Caco-2 (cell line): ENCODE measurements around the gene SORT1. TPM values are rescaled to one million over a fixed set of nuclear protein-coding genes. Genes with fewer than 3 reads are reported as not detected.

ENCODE experiments used
- BruUV-seq: library from RNA; stranded (reverse); fragments of 400-500 nt; replicated peaks from 2 replicates; lab custom pipeline; 2021; lab: Mats Ljungman, UMichigan
- CTCF ChIA-PET: fragments of 300-600 bp; sonication (Branson Sonifier 250); formaldehyde crosslinking; loops from one replicate; lab custom pipeline; 2022; ENCODE audit warnings: antibody characterized with exemption; lab: Charles Lee
- POLR2A ChIA-PET: fragments of 300-600 bp; sonication (Branson Sonifier 250); formaldehyde crosslinking; loops from one replicate; lab custom pipeline; 2022; ENCODE audit warnings: antibody characterized with exemption; lab: Charles Lee
- DNase-seq, 2 experiments: peaks; one replicate each; pipeline versions ENCODE4 v3.0.0 to v3.0.0-alpha.2; 2020 to 2022
- H3K27me3 ChIP-seq: replicated peaks from 2 replicates; pipeline ENCODE4 v1.6.0; 2011; ENCODE audit warnings: low read length; ENCODE audit not compliant: control insufficient read depth, insufficient read depth
- H3K36me3 ChIP-seq: 2 replicates; pipeline ENCODE4 v1.5.1; 2011; ENCODE audit warnings: low read length; ENCODE audit not compliant: control insufficient read depth, insufficient read depth
- H3K4me1 ChIP-seq: fragments of 250-450 bp; sonication (Bioruptor Pico); 2 replicates; pipeline ENCODE4 v1.5.1; 2020; ENCODE audit warnings: mild to moderate bottlenecking
- H3K4me3 ChIP-seq: 2 replicates; pipeline ENCODE4 v1.5.1; 2011; ENCODE audit warnings: low read depth, mild to moderate bottlenecking, control low read depth, low read length
- H3K9me3 ChIP-seq: fragments of 250-450 bp; sonication (Bioruptor Pico); 2 replicates; pipeline ENCODE4 v1.5.1; 2020; ENCODE audit warnings: mild to moderate bottlenecking, moderate library complexity
- H3K27ac Mint-ChIP-seq: one replicate; pipeline ENCODE4 v1.8.0; 2022; ENCODE audit warnings: mixed read lengths; ENCODE audit not compliant: unreplicated experiment
- H3K27me3 Mint-ChIP-seq: one replicate; pipeline ENCODE4 v1.8.0; 2022; ENCODE audit warnings: mixed read lengths; ENCODE audit not compliant: insufficient read depth, unreplicated experiment
- H3K36me3 Mint-ChIP-seq: one replicate; pipeline ENCODE4 v1.8.0; 2022; ENCODE audit warnings: mild to moderate bottlenecking, mixed read lengths; ENCODE audit not compliant: insufficient read depth, unreplicated experiment
- H3K4me1 Mint-ChIP-seq: one replicate; pipeline ENCODE4 v1.8.0; 2022; ENCODE audit warnings: low read depth, mixed read lengths; ENCODE audit not compliant: unreplicated experiment
- H3K4me3 Mint-ChIP-seq: one replicate; pipeline ENCODE4 v1.8.0; 2022; ENCODE audit warnings: mild to moderate bottlenecking, moderate library complexity, mixed read lengths; ENCODE audit not compliant: unreplicated experiment
- H3K9me3 Mint-ChIP-seq: one replicate; pipeline ENCODE4 v1.8.0; 2022; ENCODE audit warnings: mixed read lengths; ENCODE audit not compliant: unreplicated experiment
- intact Hi-C: fragments of 100-400 bp; cut with micrococcal nuclease; formaldehyde crosslinking; loops from one replicate; pipeline ENCODE4 v1.10.0; 2022; ENCODE audit not compliant: unreplicated experiment
- total RNA-seq: library from RNA; stranded (reverse); gene quantifications from 2 replicates; pipeline ENCODE4 v1.2.3, GENCODE V29; 2022
- TF ChIP-seq, protein P1 (sequence below), 2 experiments: fragments of 200-600 bp in 1 of 2; IDR thresholded peaks; 1 replicate in 1 of 2; 2 replicates in 1 of 2; pipeline versions ENCODE4 v1.5.1 to v1.8.0; 2011 to 2022; ENCODE audit warnings: antibody characterized with exemption in 1 of 2, control low read depth in 1 of 2, inconsistent platforms in 1 of 2, low read depth in 1 of 2, low read length in 1 of 2, mild to moderate bottlenecking in 1 of 2, moderate library complexity in 1 of 2; ENCODE audit not compliant: insufficient read depth in 1 of 2, severe bottlenecking in 1 of 2, unreplicated experiment in 1 of 2

Gene SORT1
- total RNA-seq, 1 experiment from 2014 or later, result 67.1 TPM

GRCh38 chr1:109268431-109269211, 129.1 kb downstream of the SORT1 start:
- DNase-seq, result no peak
- TF ChIP-seq, protein P1, sequence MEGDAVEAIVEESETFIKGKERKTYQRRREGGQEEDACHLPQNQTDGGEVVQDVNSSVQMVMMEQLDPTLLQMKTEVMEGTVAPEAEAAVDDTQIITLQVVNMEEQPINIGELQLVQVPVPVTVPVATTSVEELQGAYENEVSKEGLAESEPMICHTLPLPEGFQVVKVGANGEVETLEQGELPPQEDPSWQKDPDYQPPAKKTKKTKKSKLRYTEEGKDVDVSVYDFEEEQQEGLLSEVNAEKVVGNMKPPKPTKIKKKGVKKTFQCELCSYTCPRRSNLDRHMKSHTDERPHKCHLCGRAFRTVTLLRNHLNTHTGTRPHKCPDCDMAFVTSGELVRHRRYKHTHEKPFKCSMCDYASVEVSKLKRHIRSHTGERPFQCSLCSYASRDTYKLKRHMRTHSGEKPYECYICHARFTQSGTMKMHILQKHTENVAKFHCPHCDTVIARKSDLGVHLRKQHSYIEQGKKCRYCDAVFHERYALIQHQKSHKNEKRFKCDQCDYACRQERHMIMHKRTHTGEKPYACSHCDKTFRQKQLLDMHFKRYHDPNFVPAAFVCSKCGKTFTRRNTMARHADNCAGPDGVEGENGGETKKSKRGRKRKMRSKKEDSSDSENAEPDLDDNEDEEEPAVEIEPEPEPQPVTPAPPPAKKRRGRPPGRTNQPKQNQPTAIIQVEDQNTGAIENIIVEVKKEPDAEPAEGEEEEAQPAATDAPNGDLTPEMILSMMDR (IDR thresholded peaks at IDR 0.05; ENCODE audit: insufficient read depth in 1 of 2, low read depth in 1 of 2, low read length in 1 of 2, severe bottlenecking in 1 of 2, unreplicated experiment in 1 of 2), result no peak
- no peak overlapping the region for H3K27ac Mint-ChIP-seq
- Histone ChIP-seq H3K27me3 (no peaks in the 10 kb centered on the region), H3K4me1 (peaks cover 13% of the 10 kb centered on the region), H3K36me3 (no peaks in the 10 kb centered on the region), H3K9me3 (no peaks in the 10 kb centered on the region), H3K4me3 (no peak overlapping the region)
- no peaks in the 10 kb centered on the region for H3K27me3 Mint-ChIP-seq
- intact Hi-C loops, result loop anchor here (10.0 kb wide), 1 partner anchor 174 kb away; the partner anchor contains the start of gene TMEM167B
- H3K4me3 Mint-ChIP-seq, result no peak overlapping the region
- no TSS peak for BruUV-seq
- H3K4me1 Mint-ChIP-seq, result no peaks in the 10 kb centered on the region
- H3K9me3 Mint-ChIP-seq, result no peaks in the 10 kb centered on the region
- H3K36me3 Mint-ChIP-seq, result no peaks in the 10 kb centered on the region
- POLR2A ChIA-PET, result no interaction called here
- CTCF ChIA-PET, result no interaction called here

GRCh38 chr1:109267743-109268300, 129.9 kb downstream of the SORT1 start:
- no peaks in the 10 kb centered on the region for H3K4me1 Mint-ChIP-seq
- CTCF ChIA-PET, result no interaction called here

GRCh38 chr1:109266965-109267364, 130.8 kb downstream of the SORT1 start:
- Mint-ChIP-seq H3K27me3 (no peaks in the 10 kb centered on the region), H3K27ac (no peak overlapping the region), H3K4me3 (no peak overlapping the region), H3K36me3 (no peaks in the 10 kb centered on the region), H3K9me3 (no peaks in the 10 kb centered on the region), H3K4me1 (no peaks in the 10 kb centered on the region)
- H3K36me3 ChIP-seq, result no peaks in the 10 kb centered on the region
- no peak for DNase-seq
- H3K4me3 ChIP-seq, result no peak overlapping the region
- intact Hi-C loops, result loop anchor here (10.0 kb wide), 1 partner anchor 172 kb away; the partner anchor contains the start of gene TMEM167B
- H3K9me3 ChIP-seq, result no peaks in the 10 kb centered on the region
- no TSS peak for BruUV-seq
- no peaks in the 10 kb centered on the region for H3K4me1 ChIP-seq
- TF ChIP-seq, protein P1 (IDR thresholded peaks at IDR 0.05; ENCODE audit: insufficient read depth in 1 of 2, low read depth in 1 of 2, low read length in 1 of 2, severe bottlenecking in 1 of 2, unreplicated experiment in 1 of 2), result no peak
- no peaks in the 10 kb centered on the region for H3K27me3 ChIP-seq
- ChIA-PET CTCF (no interaction called here), POLR2A (no interaction called here)

More at GRCh38 chr1:109267743-109268300, 129.9 kb downstream of the SORT1 start:
- BruUV-seq, result no TSS peak
- no peak overlapping the region for H3K4me3 ChIP-seq
- POLR2A ChIA-PET, result no interaction called here
- intact Hi-C loops, result loop anchor here (10.0 kb wide), 1 partner anchor 173 kb away; the partner anchor contains the start of gene TMEM167B
- H3K27me3 ChIP-seq, result no peaks in the 10 kb centered on the region
- no peaks in the 10 kb centered on the region for H3K9me3 Mint-ChIP-seq
- no peak overlapping the region for H3K27ac Mint-ChIP-seq
- H3K27me3 Mint-ChIP-seq, result no peaks in the 10 kb centered on the region
- no peaks in the 10 kb centered on the region for H3K9me3 ChIP-seq
- H3K36me3 ChIP-seq, result no peaks in the 10 kb centered on the region
- TF ChIP-seq, protein P1 (IDR thresholded peaks at IDR 0.05; ENCODE audit: insufficient read depth in 1 of 2, low read depth in 1 of 2, low read length in 1 of 2, severe bottlenecking in 1 of 2, unreplicated experiment in 1 of 2), result no peak
- DNase-seq, result no peak
- peaks cover 6% of the 10 kb centered on the region for H3K4me1 ChIP-seq
- no peaks in the 10 kb centered on the region for H3K36me3 Mint-ChIP-seq
- H3K4me3 Mint-ChIP-seq, result no peak overlapping the region
